ENCODE results near the gene TLE3. TPM values are rescaled to one million over a fixed set of nuclear protein-coding genes. Genes with fewer than 3 reads are reported as not detected.

TLE3 gene
- polyA plus RNA-seq, 2 of the 4 experiments (the other 2 are of a cell fraction): 4.6 to 5.3 TPM

- Histone ChIP-seq H3K4me1 (no peaks in the 10 kb centered on the region), H3K4me3 (no peak overlapping the region), H3K4me2 (no peak overlapping the region), H3K9me3 (no peaks in the 10 kb centered on the region), H3K27ac (no peak overlapping the region)
- ChIA-PET CTCF (interaction anchor here (1.6 to 2.5 kb wide), 2 partner anchors 9 to 428 kb away, joined by 6 to 10 read pairs; no protein-coding TSS in a partner anchor), POLR2A (no interaction called here)
- ATAC-seq (no peak), FAIRE-seq (no peak), DNase-seq (ENCODE audit: low read depth in 1 of 2, low spot score in 1 of 2) (no peak)
- 93% methylated on average over 26 of the region's 26 CpGs for WGBS (ENCODE audit: missing lambda C conversion rate)
- no peak for TF ChIP-seq JUNB (IDR thresholded peaks at IDR 0.05)
- TF ChIP-seq ELK1 (IDR thresholded peaks at IDR 0.05; ENCODE audit: low read depth, low read length): no peak
- TF ChIP-seq, protein P1, sequence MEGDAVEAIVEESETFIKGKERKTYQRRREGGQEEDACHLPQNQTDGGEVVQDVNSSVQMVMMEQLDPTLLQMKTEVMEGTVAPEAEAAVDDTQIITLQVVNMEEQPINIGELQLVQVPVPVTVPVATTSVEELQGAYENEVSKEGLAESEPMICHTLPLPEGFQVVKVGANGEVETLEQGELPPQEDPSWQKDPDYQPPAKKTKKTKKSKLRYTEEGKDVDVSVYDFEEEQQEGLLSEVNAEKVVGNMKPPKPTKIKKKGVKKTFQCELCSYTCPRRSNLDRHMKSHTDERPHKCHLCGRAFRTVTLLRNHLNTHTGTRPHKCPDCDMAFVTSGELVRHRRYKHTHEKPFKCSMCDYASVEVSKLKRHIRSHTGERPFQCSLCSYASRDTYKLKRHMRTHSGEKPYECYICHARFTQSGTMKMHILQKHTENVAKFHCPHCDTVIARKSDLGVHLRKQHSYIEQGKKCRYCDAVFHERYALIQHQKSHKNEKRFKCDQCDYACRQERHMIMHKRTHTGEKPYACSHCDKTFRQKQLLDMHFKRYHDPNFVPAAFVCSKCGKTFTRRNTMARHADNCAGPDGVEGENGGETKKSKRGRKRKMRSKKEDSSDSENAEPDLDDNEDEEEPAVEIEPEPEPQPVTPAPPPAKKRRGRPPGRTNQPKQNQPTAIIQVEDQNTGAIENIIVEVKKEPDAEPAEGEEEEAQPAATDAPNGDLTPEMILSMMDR (IDR thresholded peaks at IDR 0.05): no peak
- no peak for TF ChIP-seq MYC (IDR thresholded peaks at IDR 0.05; ENCODE audit: borderline replicate concordance, low read length)
- no peak for TF ChIP-seq HEYL (CRISPR knock-in tag; IDR thresholded peaks at IDR 0.05)
- TF ChIP-seq CBX2 (IDR thresholded peaks at IDR 0.05; ENCODE audit: borderline replicate concordance, low read depth): no peak
- no peak for TF ChIP-seq ZC3H11A (IDR thresholded peaks at IDR 0.05)
- TF ChIP-seq MAX (IDR thresholded peaks at IDR 0.05): no peak
- no peak for TF ChIP-seq EHF (CRISPR knock-in tag; IDR thresholded peaks at IDR 0.05)
- TF ChIP-seq FOXS1 (CRISPR knock-in tag; IDR thresholded peaks at IDR 0.05): no peak
- no peak for TF ChIP-seq POLR2A (IDR thresholded peaks at IDR 0.05; ENCODE audit: low read length)
- no peak for TF ChIP-seq NPAS2 (CRISPR knock-in tag; IDR thresholded peaks at IDR 0.05; ENCODE audit: borderline replicate concordance)
- TF ChIP-seq RNF2 (IDR thresholded peaks at IDR 0.05; ENCODE audit: borderline replicate concordance, low read depth): no peak
- TF ChIP-seq GATA3 (IDR thresholded peaks at IDR 0.05; ENCODE audit: borderline replicate concordance): no peak
- TF ChIP-seq MAFK (IDR thresholded peaks at IDR 0.05; ENCODE audit: partially characterized antibody): no peak
- TF ChIP-seq, protein P2, sequence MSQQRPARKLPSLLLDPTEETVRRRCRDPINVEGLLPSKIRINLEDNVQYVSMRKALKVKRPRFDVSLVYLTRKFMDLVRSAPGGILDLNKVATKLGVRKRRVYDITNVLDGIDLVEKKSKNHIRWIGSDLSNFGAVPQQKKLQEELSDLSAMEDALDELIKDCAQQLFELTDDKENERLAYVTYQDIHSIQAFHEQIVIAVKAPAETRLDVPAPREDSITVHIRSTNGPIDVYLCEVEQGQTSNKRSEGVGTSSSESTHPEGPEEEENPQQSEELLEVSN (IDR thresholded peaks at IDR 0.05; ENCODE audit: borderline replicate concordance, low read depth): no peak
- TF ChIP-seq USF2 (IDR thresholded peaks at IDR 0.05): no peak
- no peak for TF ChIP-seq ZNF302 (CRISPR knock-in tag; IDR thresholded peaks at IDR 0.05)
Measured at GRCh38 chr15:70060214-70060992, 37.3 kb downstream of the TLE3 start.

- CTCF ChIA-PET: interaction anchor here (1.0 to 2.5 kb wide), 2 partner anchors 10 to 76 kb away, joined by 3 to 10 read pairs; no protein-coding TSS in a partner anchor
- no peaks in the 10 kb centered on the region for H3K9me3 ChIP-seq
- ATAC-seq (no peak), FAIRE-seq (no peak), DNase-seq (ENCODE audit: low read depth in 1 of 2, low spot score in 1 of 2) (no peak)
- 94% methylated on average over 8 of the region's 8 CpGs for WGBS (ENCODE audit: missing lambda C conversion rate)
- H3K4me3 ChIP-seq: no peak overlapping the region
- TF ChIP-seq TP53 (CRISPR knock-in tag; IDR thresholded peaks at IDR 0.05): no peak
- POLR2A ChIA-PET: no interaction called here
- H3K27ac ChIP-seq: no peak overlapping the region
- H3K4me1 ChIP-seq: no peaks in the 10 kb centered on the region
- no peak overlapping the region for H3K4me2 ChIP-seq
Measured at GRCh38 chr15:70059476-70060213, 38.1 kb downstream of the TLE3 start.

Data from A549 (cell line).